Erythroblast (primary cell): ENCODE data around the gene CKS2.

ENCODE experiments used
- GATA1 ChIP-seq: IDR thresholded peaks from 2 replicates; pipeline ENCODE4 v1.6.1; 2011; ENCODE audit warnings: low read depth, mild to moderate bottlenecking, control low read depth, low read length, moderate library complexity
- POLR2A ChIP-seq: IDR thresholded peaks from 2 replicates; pipeline ENCODE4 v1.6.1; 2011; ENCODE audit warnings: mild to moderate bottlenecking, low read length

DNA sequence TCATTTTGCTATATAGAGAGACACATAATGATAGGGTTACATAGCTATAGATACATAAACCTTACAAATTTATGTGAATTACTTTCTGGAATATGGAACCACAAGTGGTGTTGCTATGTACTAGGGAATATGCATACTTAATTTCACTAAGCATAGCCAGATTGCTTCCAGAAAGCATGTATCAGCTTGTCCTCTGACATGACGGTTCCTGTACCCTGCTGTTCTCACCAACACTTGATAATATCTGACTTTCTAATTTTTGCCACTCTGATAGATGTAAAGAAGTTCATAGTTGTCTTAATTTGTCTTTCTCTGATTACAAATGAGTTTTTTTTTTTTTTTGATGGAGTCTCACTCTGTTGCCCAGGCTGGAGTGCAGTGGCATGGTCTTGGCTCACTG is 18.0 kb upstream of the CKS2 start:
- no peak for TF ChIP-seq POLR2A
- TF ChIP-seq GATA1: no peak
